Activated CD4-positive, alpha-beta T cell treated with anti-CD3 and anti-CD28 coated beads, Interleukin-2, amount 50 U/mL, for 16 hours (primary cell): Measurements from ENCODE around the gene MFSD2A.
"Not testable (repeated sequence)": the region's sequence is repeated elsewhere in the genome, so short reads cannot be mapped to it uniquely, and the experiment has no call there.

Experiments
- DNase-seq: peaks from one replicate; pipeline ENCODE4 v3.0.0-alpha.2; 2020

The MFSD2A gene

DNA sequence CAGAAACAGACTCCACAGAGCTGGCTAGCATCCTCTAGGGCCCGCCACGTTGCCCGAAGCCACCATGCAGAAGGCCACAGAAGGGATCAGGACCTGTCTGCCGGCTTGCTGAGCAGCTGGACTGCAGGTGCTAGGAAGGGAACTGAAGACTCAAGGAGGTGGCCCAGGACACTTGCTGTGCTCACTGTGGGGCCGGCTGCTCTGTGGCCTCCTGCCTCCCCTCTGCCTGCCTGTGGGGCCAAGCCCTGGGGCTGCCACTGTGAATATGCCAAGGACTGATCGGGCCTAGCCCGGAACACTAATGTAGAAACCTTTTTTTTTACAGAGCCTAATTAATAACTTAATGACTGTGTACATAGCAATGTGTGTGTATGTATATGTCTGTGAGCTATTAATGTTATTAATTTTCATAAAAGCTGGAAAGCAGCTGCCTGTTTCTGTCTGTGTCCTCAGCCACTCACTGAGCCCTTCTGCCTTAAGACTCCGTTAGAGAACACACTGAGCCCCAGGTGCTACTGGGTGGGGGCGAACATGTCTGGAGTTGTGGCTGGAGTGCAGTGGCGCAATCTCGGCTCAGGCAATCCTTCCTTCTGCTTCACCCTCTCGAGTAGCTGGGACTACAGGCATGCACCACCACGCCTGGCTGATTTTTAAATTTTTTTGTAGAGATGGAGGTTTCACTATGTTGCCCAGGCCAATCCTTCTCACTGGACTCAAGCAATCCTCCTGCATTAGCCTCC is 14.8 kb downstream of the MFSD2A start:
- no peak for DNase-seq

DNA sequence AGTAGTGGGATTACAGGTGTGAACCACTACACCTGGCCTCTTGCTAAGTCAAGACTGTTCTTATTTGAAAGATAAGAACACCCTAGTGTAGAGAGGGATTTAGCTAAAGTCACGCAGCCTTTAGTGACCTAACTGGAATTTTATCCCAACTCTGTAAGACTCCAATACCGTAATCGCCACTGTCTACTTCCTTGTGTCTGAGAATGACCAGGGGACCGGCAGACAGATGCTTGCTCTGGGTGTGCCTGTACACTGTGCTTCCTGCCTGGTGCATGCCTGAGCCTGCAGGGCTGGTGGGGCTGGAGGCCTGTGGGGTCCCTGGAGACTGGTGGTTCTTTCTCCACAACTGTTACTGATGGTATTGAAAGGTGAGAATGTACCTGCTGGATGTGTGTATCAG is 15.3 kb downstream of the MFSD2A start:
- no peak for DNase-seq

DNA sequence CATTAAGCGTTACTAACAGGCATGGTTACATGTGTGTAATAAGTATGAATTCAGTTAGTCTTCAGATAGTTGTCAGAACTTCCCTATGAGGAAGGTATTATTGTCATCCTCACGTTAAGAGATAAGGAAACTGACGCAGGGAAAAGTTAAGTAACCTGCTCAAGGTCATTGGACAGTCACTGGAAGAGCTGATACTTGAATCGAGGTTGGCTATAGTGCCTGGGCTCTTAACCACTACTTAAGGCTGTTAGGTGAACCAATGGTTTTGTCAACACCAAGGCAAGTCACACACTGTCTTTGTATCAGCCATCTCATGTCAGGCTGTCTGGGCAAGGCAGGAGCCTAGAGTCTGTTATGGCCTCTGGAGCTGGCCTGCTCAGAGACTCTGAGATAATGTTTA is 16.2 kb downstream of the MFSD2A start:
- DNase-seq: no peak

DNA sequence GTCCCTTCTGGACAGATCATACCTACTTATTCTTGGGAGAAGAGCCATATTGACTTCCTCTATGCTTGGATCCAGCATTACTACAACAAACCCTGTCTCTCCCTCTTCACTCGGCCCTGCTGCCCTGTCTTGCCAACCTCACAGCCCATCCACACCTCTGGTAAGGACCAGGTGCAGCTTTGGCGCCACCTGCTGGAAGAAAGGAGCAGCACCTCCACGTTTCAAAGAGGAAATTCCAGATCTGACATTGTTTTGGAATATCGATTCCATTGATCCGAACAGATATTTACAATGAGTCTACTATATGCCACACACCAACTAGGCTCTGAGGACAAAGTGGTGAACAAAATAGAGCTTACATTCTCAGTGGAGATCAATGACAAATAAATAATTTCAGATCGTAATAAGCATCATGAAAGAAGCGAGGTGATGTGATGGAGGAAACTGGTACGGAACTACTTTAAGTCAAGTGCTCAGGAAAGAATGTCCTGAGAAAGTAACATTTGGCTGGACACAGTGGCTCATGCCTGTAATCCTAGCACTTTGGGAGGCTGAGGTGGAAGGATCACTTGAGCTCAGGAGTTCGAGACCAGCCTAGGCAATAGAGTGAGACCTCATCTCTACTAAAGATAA is 18.7 kb downstream of the MFSD2A start:
- peak; percentile 71 for DNase-seq

DNA sequence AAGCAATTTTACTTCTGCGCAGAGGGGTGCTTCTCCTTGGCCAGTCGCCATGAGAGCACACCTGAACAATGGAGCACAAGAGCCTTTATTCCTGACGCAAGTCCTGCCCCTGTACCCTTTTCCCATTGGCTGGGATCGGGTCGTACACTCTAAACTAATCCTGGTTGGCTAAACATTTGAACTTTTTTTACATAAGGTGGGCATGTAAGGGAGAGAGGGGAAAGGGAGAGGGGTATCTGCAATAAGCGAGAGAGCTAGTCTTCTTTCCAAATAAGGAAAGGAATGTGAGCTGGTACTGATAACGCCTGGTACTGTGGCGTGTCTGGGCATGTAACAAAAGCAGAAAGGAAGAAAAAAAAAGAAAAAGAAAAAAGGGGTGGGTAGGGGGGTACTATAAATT is 21.8 kb downstream of the MFSD2A start:
- no peak for DNase-seq

DNA sequence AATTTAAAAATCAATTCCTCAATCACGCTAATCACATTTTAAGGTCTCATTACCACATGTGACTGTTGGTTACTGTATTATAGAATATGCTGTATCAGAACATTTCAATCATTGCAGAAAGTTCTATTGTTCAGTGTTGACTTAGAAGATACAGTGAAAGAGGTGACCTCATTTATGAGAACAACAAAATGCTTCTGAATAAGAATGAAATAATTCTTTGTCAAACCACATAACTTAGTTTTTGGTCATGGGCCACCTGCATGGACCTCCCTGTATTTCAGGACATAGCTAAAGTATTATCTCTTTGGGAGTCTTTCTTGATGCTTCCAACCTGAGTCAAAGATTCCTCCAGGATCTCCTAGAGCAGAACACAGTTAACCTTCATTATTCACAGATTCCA is 22.3 kb downstream of the MFSD2A start:
- no peak for DNase-seq

DNA sequence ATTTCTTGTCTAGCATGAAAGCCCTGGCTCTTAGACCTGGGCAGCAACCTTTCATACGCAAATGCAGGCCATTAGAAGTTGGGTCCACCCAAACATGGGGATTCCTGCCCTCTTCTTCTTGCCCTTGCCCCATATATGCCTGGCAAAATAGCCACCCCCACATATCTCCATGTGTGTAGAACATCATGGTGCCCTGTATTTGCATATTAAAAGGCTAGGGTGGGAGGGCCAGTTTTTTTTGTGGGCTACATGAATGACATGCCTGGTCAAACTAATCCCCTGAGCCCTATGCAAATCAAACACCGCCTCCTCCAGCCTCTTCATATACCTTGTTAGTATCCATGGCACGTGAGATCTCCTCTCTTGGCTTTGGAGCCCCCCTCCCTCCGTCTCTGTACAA is 24.7 kb downstream of the MFSD2A start:
- DNase-seq: no peak

DNA sequence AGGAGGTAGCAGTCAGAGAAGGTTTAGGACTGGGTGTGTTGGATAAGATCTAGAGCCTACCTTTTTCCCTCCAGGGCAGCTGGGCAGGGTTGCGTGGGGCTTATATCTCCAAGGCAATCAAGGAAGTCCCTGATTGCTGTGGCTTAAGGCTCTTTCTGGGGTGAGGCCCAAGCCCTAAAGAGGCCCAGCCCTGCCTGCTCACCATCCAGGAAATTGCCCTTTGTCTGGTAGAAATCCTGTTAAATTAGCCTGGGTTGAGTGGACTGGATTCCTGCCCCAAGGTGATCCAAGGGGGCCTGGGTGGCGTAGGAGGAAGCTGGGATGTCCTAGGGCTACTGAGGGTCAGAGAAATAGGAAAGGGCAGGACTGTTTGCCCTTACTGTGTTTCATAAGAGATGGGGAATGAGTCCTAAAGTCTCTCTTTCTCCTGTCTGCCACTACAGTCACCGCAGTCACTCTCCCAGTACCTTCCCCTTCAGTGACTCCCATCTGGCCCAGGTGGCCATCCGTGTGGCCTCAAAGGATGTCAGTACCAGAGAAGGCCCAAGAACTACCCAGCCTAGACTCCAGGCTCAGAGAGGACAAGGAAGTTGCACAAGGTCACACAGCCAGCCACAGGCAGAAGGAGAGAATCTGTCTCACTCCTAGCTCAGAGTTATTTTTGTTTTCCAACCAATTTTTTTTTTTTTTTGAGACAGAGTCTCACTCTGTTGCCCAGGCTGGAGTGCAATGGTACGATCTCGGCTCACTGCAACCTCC is 25.8 kb downstream of the MFSD2A start:
- no peak for DNase-seq

DNA sequence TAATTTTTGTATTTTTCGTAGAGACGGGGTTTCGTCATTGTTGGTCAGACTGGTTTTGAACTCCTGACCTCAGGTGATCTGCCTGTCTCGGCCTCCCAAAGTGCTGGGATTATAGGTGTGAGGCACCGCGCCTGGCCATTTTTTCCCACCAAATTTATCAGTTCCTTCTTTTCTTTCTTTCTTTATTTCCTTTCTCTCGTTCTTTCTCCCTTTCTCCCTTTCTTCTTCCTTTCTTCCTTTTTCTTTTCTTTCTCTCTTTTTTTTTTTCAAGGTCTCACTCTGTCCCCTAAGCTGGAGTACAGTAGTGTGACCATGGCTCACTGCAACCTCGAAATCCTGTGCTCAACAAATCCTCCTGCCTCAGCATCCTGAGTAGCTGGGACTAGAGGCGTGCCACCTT is 26.4 kb downstream of the MFSD2A start:
- DNase-seq: no peak

DNA sequence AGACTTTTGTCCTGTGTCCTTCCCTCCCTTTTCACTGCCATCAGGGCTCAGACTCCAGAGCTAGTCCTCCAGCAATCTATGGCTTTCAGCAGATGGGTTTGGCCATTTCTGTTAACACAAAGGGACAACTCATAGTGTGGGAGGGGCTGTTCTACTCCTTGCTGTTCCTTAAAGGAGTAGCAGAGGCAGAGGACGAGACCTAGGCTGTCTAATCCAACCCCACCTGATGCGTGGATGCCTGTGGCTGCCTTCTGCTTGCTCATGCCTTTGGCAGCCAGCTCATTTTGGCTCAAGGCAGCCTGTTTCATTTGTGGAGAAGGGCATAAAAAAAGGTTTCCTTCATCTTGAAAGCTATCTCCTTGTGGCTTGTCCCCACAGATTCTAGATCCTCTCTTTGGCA is 27.0 kb downstream of the MFSD2A start:
- DNase-seq: no peak

DNA sequence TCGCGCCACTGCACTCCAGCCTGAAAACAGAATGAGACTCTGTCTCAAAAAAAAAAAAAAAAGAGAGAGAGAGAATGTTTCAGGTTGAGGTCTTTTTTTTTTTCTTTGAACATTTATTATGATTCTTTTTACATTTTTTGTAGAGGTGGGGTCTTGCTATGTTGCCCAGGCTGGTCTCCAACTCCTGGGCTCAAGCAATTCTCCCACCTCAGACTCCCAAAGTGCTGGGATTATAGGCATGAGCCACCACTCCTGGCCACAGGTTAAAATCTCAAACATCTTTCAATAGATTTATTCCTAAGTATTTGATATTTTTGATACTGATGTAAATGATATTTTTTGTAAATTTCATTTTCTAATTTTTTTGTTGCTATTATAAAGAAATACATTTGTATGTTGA is 29.5 kb downstream of the MFSD2A start:
- not testable (repeated sequence) for DNase-seq

DNA sequence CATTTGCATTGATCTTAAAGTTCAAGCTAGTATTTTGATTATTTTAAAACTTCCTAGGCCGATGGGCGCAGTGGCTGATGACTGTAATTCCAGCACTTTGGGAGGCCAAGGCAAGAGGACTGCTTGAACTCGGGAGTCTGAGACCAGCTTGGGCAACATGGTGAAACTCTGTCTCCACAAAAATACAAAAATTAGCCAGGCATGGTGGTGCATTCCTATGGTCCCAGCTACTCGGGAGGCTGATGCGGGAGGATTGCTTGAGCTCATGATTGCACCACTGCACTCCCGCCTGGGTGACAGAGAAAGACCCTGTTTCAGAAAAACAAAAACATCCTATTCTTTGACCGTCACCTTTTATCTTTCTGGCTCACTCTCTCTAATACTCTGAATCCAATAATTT is 30.0 kb downstream of the MFSD2A start:
- DNase-seq: no peak

DNA sequence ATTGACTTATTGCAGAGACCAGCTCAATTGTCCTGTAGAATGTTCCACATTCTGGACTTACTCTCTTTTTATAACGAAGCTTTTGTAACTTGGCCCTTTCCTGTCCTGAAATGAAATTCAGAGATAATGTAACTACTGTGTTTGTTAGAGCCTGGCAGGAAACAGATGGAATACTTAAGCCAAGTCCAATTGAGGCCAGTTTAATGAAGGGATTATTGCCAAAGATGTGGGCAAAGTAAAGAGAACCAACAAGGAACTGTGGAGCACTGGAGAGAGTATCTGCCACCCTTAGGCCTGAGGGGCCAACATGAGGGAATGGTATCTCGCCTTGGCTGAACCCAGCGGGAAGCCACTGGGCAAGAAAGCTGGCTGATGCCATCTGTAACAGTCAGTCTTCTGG is 32.9 kb downstream of the MFSD2A start:
- no peak for DNase-seq

DNA sequence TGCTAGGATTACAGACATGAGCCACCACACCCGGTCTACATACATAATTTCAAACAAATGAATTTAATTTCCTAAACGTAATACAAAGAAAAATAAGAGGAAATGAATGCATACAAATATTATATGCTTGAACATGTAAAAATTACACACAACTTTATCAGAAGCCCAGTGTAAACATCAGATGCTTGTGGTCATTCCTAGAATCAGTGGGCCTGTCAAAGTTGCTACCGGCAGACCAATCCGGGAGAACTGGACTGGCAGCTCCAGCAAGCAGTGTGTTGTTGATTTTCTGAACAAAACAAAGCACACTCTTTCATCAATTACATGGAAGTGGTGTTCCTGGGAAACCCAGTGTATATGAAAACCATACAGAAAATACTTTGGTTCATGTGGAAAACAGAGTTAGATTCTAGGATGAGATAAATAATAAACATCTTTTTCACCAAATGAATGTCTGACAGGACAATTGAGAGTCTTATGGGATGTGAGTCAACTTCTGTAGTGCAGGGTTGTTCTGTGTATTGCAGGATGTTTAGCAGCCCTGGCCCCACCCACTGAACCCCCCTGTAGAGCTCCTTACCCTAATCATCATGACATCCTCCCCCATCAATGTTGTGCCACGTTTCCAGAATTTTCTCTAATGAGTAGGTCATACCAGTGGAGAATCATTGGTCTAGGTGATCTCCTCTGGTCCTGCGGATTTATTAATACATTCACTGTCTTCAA is 33.8 kb downstream of the MFSD2A start:
- DNase-seq: no peak

DNA sequence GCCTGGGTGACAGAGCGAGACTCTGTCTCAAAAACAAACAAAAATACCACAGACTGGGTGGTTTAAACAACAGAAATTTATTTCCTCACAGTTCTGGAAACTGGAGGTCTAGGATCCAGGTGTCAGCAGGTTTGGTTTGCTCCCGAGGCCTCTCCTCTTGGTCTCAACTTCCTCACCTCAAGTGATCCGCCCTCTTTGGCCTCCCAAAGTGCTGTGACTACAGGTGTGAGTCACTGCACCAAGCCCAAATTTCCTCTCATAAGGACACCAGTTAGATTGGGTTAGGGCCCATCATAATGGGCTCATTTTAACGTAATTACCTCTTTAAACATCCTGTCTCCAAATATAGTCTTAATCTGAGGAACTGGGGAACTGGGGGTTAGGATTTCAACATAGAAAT is 35.5 kb downstream of the MFSD2A start:
- DNase-seq: no peak

DNA sequence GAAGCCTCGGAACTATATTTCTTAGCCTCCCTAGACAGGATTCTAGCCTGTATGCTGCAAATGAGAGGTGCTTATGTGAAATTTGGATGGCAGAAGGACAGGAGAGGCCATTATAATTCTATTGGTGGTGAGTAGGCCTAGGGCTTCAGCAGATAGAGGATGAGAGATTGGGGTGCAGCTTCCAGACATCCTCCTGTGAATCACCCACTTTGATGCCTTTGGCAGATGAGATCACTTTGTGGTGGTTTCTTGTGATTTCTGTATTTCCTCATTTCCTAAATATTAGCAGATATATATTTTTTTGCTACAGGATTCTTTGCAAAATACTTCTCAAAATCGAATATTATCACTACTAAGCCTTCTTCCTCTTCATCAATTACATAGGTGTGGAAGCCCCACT is 37.3 kb downstream of the MFSD2A start:
- DNase-seq: no peak

DNA sequence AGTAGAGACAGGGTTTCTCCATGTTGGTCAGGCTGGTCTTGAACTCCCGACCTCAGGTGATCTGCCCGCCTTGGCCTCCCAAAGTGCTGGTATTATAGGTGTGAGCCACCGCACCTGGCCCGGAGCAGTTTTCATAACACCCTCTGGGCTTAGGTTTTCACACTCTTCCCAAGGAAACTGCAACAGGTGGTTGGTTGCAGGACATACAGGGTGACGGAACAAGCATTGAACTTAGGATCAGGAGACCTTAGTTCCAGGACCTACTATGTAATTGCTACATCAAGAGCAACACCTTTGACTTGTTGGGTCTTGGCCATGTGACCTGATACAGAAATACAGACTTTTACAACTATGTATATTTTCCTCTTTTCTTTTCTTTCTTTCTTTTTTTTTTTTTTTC is 37.9 kb downstream of the MFSD2A start:
- DNase-seq: no peak

DNA sequence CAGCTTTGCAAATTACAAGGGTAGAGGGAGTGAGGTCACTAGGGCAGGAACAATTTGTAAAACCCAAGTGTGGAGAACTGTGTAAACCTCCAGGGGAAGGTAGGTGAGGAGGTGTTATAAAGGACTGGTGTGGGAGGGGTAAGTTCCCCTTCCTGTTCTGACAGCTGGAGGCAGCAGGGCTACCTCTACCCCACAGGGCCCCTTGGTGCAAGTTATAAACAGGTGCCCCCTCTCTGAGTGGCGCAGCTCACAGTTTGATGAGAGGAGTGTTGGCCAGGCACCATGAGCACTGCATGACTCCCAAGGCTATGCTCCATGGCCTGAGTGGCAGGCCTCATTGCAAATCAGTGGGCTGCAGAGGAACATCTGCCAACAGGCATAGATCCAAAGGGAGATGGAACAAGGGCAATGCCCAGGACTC is 41.0 kb downstream of the MFSD2A start:
- no peak for DNase-seq

DNA sequence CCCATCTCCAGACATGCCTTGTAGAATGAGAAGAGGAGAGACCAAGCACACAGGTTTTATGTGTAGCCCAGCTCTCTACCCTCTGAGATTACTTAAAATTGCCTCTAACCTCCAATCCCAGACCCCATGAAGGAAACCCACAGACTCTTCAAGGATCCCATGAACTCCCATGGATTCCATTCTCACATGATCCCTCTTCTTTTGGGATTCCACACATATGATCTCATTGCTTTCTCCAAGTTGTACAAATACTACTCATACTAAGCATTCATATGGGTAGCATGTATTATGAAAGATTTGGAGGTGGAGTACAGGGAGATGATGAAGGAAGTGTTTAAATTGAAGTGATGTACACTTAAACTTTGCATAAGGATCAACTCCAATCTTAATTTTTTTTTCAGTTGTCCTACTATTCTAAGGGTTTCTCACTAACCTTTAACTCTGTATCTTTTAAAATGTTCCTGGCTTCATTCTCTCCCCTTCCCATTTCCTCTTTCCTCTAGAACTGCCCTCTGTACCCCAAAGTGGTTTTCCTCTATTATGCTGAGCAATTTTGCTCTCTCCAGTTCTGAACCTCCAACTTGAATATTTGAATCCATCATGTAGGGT is 41.6 kb downstream of the MFSD2A start:
- DNase-seq: no peak

DNA sequence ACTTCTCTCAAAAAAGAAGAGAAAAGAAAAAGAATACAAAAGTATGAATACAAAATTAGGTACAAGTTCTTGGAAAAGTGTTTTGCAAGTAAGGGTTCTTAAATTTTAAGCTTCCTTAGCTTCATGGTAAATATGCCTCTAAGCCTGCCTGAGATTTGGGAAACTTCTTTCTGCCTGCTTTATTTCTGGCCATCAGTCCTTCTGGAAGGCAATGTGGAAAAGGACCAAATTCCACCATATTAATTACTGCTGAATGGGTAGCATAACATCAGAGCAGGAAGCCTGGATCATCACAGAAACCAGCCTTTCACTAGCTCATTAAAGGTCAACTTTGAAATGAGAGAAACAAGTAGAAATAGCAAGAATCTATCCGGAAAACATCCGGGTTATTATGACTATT is 46.5 kb downstream of the MFSD2A start:
- DNase-seq: no peak

DNA sequence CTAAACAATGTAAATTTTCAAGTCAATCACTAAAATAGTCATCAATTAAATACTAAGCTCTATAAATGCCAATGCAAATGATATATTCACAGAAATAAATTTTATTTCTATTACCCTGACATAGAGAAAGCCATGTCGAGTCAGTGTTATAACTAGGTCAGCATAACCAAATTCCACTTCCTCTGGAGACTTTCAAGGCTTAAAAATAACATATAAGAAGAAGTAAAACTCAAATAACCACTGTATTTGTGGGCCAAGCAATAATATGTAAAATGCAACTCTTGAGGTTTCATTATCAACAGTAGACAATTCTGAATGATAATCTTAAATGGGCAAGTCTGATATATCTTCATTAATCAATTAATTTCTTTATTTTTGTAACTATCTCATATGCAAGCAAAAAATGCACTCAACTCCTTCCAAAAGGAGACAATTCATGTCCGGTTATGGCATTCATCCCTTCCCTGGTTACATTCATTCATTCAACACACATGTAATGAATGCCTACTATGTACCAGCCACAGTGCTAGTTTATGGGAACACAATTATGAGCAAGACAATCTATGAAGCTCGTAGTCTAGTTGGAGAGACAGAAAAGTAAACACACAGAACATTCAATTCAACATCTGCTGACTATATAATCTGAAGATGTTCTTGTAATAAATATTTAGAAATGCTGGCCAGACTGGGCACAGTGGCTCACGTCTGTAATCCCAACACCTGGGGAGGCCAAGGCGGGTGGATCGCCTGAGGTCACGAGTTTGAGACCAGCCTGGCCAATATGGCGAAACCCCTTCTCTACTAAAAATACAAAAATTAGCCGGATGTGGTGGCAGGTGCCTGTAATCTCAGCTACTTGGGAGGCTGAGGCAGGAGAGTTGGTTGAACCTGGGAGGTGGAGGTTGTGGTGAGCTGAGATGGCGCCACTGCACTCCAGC is 48.5 kb downstream of the MFSD2A start:
- DNase-seq: no peak

DNA sequence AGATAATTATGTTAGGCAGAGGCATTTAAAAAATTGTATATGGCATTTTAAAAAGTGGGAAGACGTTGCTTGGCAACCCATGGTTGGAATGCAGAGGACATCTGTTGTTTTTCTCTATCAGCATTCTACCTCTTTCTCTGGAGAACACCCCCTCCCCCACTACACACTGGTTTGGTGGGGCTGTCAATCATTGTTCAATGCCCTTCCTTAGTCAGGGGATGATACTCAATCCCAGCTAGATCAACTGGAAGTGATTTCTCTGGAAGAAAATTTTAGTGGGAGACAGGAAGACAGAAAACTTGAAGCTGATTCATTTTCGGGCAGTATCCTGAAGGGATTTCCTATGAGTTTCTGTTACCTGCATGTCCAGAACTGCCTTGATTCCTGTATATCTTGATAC is 49.9 kb downstream of the MFSD2A start:
- no peak for DNase-seq
